ENCODE data around the gene TEX13D. TPM values are rescaled to one million over a fixed set of nuclear protein-coding genes. Genes with fewer than 3 reads are reported as not detected.

TEX13D gene
- total and polyA plus RNA-seq, 4 donors = not detected

DNA sequence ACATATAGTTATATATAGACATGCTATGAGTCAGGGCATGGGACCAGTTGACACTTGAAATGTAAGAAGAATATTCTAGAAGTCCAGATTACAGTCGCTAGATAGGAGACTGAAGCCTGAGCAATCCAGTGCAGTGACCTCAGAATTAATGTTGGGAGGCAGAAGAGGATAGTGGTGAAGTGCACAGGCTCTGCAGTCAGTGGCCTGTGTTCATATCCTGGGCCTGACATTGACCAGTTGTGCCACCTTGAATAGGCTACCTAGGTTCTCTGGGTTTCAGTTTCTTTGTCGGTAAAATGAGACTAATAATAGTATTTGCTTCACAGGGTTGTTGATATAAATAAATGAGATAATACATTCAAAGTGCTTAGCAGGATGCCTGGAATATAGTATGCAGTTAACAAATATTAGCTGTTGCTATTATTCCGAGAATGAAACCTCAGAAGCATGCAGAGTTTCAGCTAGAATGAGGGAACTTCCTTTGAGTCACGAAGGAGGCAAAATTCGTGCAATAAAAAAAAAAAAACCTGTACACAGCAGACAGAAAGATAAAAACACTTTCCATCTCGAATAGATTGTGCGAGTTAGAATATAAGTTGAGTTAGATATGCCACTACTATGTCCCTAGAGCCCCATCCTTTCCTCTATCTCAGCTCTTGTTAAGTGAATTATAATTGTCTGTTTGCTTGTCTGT, 9.9 kb downstream of the TEX13D start:
- Histone ChIP-seq H3K27ac (ENCODE audit: low read depth in 1 of 2, low read length in 2 of 2) (no peak overlapping the region), H3K9me3 (ENCODE audit: control insufficient read depth in 4 of 4, low read length in 3 of 4) (no peaks in the 10 kb centered on the region)
- 77% methylated on average over 7 of the region's 7 CpGs for WGBS

More for the DNA sequence above, 9.9 kb downstream of the TEX13D start:
- H3K36me3 ChIP-seq (ENCODE audit: control insufficient read depth in 4 of 4, insufficient read depth in 3 of 4, low read depth in 1 of 4, low read length in 3 of 4) = no peaks in the 10 kb centered on the region
- no peak overlapping the region for H3K4me3 ChIP-seq (ENCODE audit: low read depth in 1 of 3, low read length in 3 of 3)
- no peak for DNase-seq (ENCODE audit: low spot score)
- TF ChIP-seq SP1 (IDR thresholded peaks at IDR 0.05) = no peak
- no peak for TF ChIP-seq NR2F2 (IDR thresholded peaks at IDR 0.05)
- TF ChIP-seq, protein P1, sequence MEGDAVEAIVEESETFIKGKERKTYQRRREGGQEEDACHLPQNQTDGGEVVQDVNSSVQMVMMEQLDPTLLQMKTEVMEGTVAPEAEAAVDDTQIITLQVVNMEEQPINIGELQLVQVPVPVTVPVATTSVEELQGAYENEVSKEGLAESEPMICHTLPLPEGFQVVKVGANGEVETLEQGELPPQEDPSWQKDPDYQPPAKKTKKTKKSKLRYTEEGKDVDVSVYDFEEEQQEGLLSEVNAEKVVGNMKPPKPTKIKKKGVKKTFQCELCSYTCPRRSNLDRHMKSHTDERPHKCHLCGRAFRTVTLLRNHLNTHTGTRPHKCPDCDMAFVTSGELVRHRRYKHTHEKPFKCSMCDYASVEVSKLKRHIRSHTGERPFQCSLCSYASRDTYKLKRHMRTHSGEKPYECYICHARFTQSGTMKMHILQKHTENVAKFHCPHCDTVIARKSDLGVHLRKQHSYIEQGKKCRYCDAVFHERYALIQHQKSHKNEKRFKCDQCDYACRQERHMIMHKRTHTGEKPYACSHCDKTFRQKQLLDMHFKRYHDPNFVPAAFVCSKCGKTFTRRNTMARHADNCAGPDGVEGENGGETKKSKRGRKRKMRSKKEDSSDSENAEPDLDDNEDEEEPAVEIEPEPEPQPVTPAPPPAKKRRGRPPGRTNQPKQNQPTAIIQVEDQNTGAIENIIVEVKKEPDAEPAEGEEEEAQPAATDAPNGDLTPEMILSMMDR (IDR thresholded peaks at IDR 0.05; ENCODE audit: low read depth, low read length, missing input control) = no peak
- TF ChIP-seq, protein P2, sequence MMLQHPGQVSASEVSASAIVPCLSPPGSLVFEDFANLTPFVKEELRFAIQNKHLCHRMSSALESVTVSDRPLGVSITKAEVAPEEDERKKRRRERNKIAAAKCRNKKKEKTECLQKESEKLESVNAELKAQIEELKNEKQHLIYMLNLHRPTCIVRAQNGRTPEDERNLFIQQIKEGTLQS (IDR thresholded peaks at IDR 0.05) = no peak
- no peak for TF ChIP-seq FOXA2 (IDR thresholded peaks at IDR 0.05)
- TF ChIP-seq YY1 (IDR thresholded peaks at IDR 0.05) = no peak
- TF ChIP-seq ZBTB33 (IDR thresholded peaks at IDR 0.05) = no peak
- TF ChIP-seq REST (IDR thresholded peaks at IDR 0.05) = no peak
- TF ChIP-seq JUND (IDR thresholded peaks at IDR 0.05) = no peak
- TF ChIP-seq GABPA (IDR thresholded peaks at IDR 0.05 in 1 of 2, conservative IDR thresholded peaks at IDR 0.05 in 1 of 2) = no peak
- TF ChIP-seq TAF1 (conservative IDR thresholded peaks at IDR 0.05) = no peak
- TF ChIP-seq RXRA (IDR thresholded peaks at IDR 0.05) = no peak
- no peak for TF ChIP-seq HNF4G (IDR thresholded peaks at IDR 0.05)
- no peaks in the 10 kb centered on the region for H3K4me1 ChIP-seq (ENCODE audit: control insufficient read depth in 4 of 4, insufficient read depth in 4 of 4, low read length in 3 of 4)
- H3K9ac ChIP-seq (ENCODE audit: low read depth in 1 of 2, low read length in 2 of 2) = no peak overlapping the region
- H3K27me3 ChIP-seq (ENCODE audit: control insufficient read depth in 4 of 4, insufficient read depth in 4 of 4, low read length in 3 of 4) = no peaks in the 10 kb centered on the region
